OCI-LY1 (cell line): ENCODE data around the gene KIAA1143.
A peak's percentile ranks its signal among the peaks of the same experiment; 100 is the strongest.

Experiments
- H2AFZ ChIP-seq: fragments of 200-600 bp; sonication (generic), shearing (Covaris generic); 2 replicates; pipeline ENCODE4 v1.6.0; 2014; ENCODE audit warnings: antibody characterized with exemption, mild to moderate bottlenecking, low read length
- H3F3A ChIP-seq: fragments of 200-600 bp; sonication (generic), shearing (Covaris generic); 2 replicates; pipeline ENCODE4 v1.6.0; 2014; ENCODE audit warnings: mild to moderate bottlenecking, antibody characterized with exemption, low read length, moderate library complexity; ENCODE audit not compliant: insufficient read depth
- H3K27ac ChIP-seq: fragments of 200-600 bp; sonication (generic); 2 replicates; pipeline ENCODE4 v1.5.1; 2014; ENCODE audit warnings: low read length, mixed run types, mild to moderate bottlenecking, low read depth; ENCODE audit not compliant: poor library complexity, severe bottlenecking
- H3K27me3 ChIP-seq: fragments of 200-600 bp; sonication (generic); 2 replicates; pipeline ENCODE4 v1.6.0; 2014; ENCODE audit warnings: antibody characterized with exemption, mild to moderate bottlenecking, low read length, moderate library complexity; ENCODE audit not compliant: insufficient read depth
- H3K36me3 ChIP-seq: fragments of 200-600 bp; sonication (generic); 2 replicates; pipeline ENCODE4 v1.6.1; 2014; ENCODE audit warnings: mild to moderate bottlenecking, antibody characterized with exemption, low read length, moderate library complexity, mixed read lengths; ENCODE audit not compliant: insufficient read depth
- H3K4me1 ChIP-seq: fragments of 200-600 bp; sonication (generic); 2 replicates; pipeline ENCODE4 v1.5.1; 2014; ENCODE audit warnings: mild to moderate bottlenecking, low read length, moderate library complexity; ENCODE audit not compliant: insufficient read depth, severe bottlenecking
- H3K4me2 ChIP-seq: fragments of 200-600 bp; sonication (generic), shearing (Covaris generic); 2 replicates; pipeline ENCODE4 v1.6.1; 2014; ENCODE audit warnings: low read length
- H3K4me3 ChIP-seq: fragments of 200-600 bp; sonication (generic); 2 replicates; pipeline ENCODE4 v1.5.1; 2014; ENCODE audit warnings: low read length, low read depth, mild to moderate bottlenecking, mixed read lengths; ENCODE audit not compliant: poor library complexity, severe bottlenecking
- H3K79me2 ChIP-seq: fragments of 200-600 bp; shearing (Covaris generic); 2 replicates; pipeline ENCODE4 v1.6.1; 2016; ENCODE audit warnings: mixed run types, low read length, mixed read lengths; ENCODE audit not compliant: insufficient read depth
- H3K9ac ChIP-seq: fragments of 200-600 bp; sonication (generic), shearing (Covaris generic); 2 replicates; pipeline ENCODE4 v1.6.1; 2014; ENCODE audit warnings: mild to moderate bottlenecking, low read length, mixed read lengths
- H3K9me2 ChIP-seq: fragments of 200-600 bp; sonication (generic), shearing (Covaris generic); 2 replicates; pipeline ENCODE4 v1.6.1; 2014; ENCODE audit warnings: low read depth, mild to moderate bottlenecking, low read length, mixed read lengths
- H3K9me3 ChIP-seq: fragments of 200-600 bp; shearing (Covaris generic); 2 replicates; pipeline ENCODE4 v1.6.1; 2014; ENCODE audit warnings: low read length, mixed read lengths
- H4K20me1 ChIP-seq: fragments of 200-600 bp; sonication (generic), shearing (Covaris generic); 2 replicates; pipeline ENCODE4 v1.6.0; 2016; ENCODE audit warnings: mild to moderate bottlenecking, low read length; ENCODE audit not compliant: insufficient read depth
- EZH2 ChIP-seq: fragments of 200-600 bp; sonication (generic), shearing (Covaris generic); IDR thresholded peaks from 2 replicates; pipeline ENCODE4 v1.8.0; 2017; ENCODE audit warnings: borderline replicate concordance, mixed run types, mild to moderate bottlenecking, antibody characterized with exemption, low read length, moderate library complexity, mixed read lengths
- TF ChIP-seq, protein P1 (sequence below): fragments of 200-600 bp; sonication (generic), shearing (Covaris generic); IDR thresholded peaks from 2 replicates; pipeline ENCODE4 v1.5.1; 2017; ENCODE audit warnings: mild to moderate bottlenecking, antibody characterized with exemption, low read length, moderate library complexity, mixed read lengths

Gene KIAA1143

DNA sequence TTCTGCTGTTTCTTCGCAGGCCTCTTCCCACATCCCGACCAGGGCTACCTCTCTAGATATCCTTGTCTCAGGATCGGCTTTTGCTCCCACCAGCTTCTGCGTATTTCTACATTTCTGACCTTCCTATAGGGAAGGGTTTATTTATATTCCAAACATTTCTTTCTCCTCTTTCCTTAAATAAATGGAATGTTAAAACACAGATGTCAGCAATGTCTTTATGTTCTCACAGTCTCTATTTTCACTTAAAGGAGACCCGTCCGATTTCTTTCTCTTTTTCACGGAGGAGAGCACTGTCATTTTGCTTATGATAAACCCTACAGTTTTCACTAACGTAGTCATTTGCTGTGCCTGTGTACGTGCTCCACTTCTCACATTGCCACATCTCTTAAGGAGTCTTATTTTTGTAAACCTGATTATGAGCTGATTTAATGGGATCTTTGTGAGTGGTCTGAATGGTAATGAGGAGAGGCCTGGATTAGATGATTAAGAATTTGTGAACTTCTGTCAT, 805 bp upstream of the KIAA1143 start:
- no peaks in the 10 kb centered on the region for H3K9me2 ChIP-seq
- peak overlapping the region; percentile 95 for H3K4me3 ChIP-seq
- H2AFZ ChIP-seq = peak overlapping the region; percentile 32; the same call in 1 of the 2 replicates
- no peaks in the 10 kb centered on the region for H3F3A ChIP-seq
- H3K4me2 ChIP-seq = peak overlapping the region; percentile 82
- peak overlapping the region; percentile 56 for H3K27ac ChIP-seq
- TF ChIP-seq EZH2 = no peak
- TF ChIP-seq, protein P1, sequence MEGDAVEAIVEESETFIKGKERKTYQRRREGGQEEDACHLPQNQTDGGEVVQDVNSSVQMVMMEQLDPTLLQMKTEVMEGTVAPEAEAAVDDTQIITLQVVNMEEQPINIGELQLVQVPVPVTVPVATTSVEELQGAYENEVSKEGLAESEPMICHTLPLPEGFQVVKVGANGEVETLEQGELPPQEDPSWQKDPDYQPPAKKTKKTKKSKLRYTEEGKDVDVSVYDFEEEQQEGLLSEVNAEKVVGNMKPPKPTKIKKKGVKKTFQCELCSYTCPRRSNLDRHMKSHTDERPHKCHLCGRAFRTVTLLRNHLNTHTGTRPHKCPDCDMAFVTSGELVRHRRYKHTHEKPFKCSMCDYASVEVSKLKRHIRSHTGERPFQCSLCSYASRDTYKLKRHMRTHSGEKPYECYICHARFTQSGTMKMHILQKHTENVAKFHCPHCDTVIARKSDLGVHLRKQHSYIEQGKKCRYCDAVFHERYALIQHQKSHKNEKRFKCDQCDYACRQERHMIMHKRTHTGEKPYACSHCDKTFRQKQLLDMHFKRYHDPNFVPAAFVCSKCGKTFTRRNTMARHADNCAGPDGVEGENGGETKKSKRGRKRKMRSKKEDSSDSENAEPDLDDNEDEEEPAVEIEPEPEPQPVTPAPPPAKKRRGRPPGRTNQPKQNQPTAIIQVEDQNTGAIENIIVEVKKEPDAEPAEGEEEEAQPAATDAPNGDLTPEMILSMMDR = no peak
- H3K4me1 ChIP-seq = peaks cover 11% of the 10 kb centered on the region
- peaks cover 65% of the 10 kb centered on the region for H3K36me3 ChIP-seq
- peaks cover 57% of the 10 kb centered on the region for H3K79me2 ChIP-seq
- H4K20me1 ChIP-seq = no peaks in the 10 kb centered on the region
- peak overlapping the region; percentile 94 for H3K9ac ChIP-seq
- H3K9me3 ChIP-seq = peaks cover 24% of the 10 kb centered on the region
- H3K27me3 ChIP-seq = no peaks in the 10 kb centered on the region

DNA sequence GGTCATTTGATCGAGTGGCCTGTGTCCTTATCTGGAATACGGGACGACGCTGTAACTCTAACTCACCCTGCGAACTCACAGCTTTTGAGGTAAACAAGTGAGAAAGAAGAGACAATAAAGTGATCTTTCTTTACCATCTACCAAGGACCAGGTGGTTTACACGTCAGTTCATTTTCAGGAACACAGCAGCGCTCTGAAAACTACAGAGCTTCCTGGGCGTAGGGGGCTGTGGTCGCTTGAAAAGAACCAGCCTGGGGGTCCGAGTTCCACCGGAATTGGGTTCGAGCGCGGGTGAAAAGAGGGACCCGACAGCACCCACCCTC, 357 bp downstream of the KIAA1143 start:
- H3F3A ChIP-seq = no peaks in the 10 kb centered on the region
- peak overlapping the region; percentile 95 for H3K4me3 ChIP-seq
- peaks cover 11% of the 10 kb centered on the region for H3K4me1 ChIP-seq
- H2AFZ ChIP-seq = no peak overlapping the region; the same call in 1 of the 2 replicates
- H3K36me3 ChIP-seq = peaks cover 67% of the 10 kb centered on the region
- peak overlapping the region; percentile 82 for H3K4me2 ChIP-seq
- TF ChIP-seq EZH2 = no peak
- TF ChIP-seq, protein P1 = no peak
- H4K20me1 ChIP-seq = no peaks in the 10 kb centered on the region
- no peaks in the 10 kb centered on the region for H3K9me2 ChIP-seq
- no peaks in the 10 kb centered on the region for H3K27me3 ChIP-seq
- H3K9ac ChIP-seq = peak overlapping the region; percentile 94
- H3K27ac ChIP-seq = peak overlapping the region; percentile 56
- peaks cover 48% of the 10 kb centered on the region for H3K79me2 ChIP-seq
- H3K9me3 ChIP-seq = peaks cover 26% of the 10 kb centered on the region

DNA sequence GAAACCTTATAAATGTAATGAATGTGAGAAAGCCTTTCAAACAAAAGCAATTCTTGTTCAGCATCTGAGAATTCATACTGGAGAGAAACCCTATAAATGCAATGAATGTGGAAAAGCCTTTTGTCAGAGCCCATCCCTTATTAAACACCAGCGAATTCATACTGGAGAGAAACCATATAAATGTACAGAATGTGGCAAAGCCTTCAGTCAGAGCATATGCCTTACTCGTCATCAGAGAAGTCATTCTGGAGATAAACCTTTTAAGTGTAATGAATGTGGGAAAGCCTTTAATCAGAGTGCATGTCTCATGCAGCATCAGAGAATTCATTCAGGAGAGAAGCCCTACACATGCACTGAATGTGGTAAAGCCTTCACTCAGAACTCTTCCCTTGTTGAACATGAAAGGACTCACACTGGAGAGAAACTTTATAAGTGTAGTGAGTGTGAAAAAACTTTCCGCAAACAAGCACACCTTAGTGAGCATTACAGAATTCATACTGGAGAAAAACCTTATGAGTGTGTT, 26.7 kb downstream of the KIAA1143 start:
- Histone ChIP-seq H3K27me3 (no peaks in the 10 kb centered on the region), H3K9ac (no peak overlapping the region), H3K9me3 (peaks cover 44% of the 10 kb centered on the region), H3K79me2 (no peaks in the 10 kb centered on the region), H2AFZ (no peak overlapping the region), H4K20me1 (no peaks in the 10 kb centered on the region), H3K4me3 (no peak overlapping the region), H3F3A (no peaks in the 10 kb centered on the region), H3K4me2 (no peak overlapping the region), H3K9me2 (no peaks in the 10 kb centered on the region), H3K36me3 (no peaks in the 10 kb centered on the region), H3K27ac (no peak overlapping the region), H3K4me1 (no peaks in the 10 kb centered on the region)
- TF ChIP-seq, protein P1 = no peak
- no peak for TF ChIP-seq EZH2
